Mesendoderm (in vitro differentiated cells): ENCODE results near the gene DNAJB4.

Experiments used
- DNase-seq: peaks from one replicate; pipeline ENCODE4 v3.0.0; 2013
- H2AK5ac ChIP-seq: 2 replicates; pipeline ENCODE4 v1.6.1; 2013; ENCODE audit warnings: low read length, inconsistent platforms
- H2BK120ac ChIP-seq: 2 replicates; pipeline ENCODE4 v1.6.1; 2013; ENCODE audit warnings: low read depth, mild to moderate bottlenecking, low read length, moderate library complexity, mixed read lengths
- H2BK15ac ChIP-seq: replicated peaks from 2 replicates; pipeline ENCODE4 v1.6.1; 2013; ENCODE audit warnings: low read depth, mild to moderate bottlenecking, moderate library complexity
- H2BK5ac ChIP-seq: 2 replicates; pipeline ENCODE4 v1.6.1; 2013; ENCODE audit warnings: low read length, inconsistent platforms
- H3K18ac ChIP-seq: 2 replicates; pipeline ENCODE4 v1.6.1; 2013; ENCODE audit warnings: mild to moderate bottlenecking, low read length, mixed read lengths
- H3K23ac ChIP-seq: one replicate; pipeline ENCODE4 v1.6.1; 2013; ENCODE audit warnings: low read length
- H3K27ac ChIP-seq: 2 replicates; pipeline ENCODE4 v1.5.1; 2013; ENCODE audit warnings: low read depth, mild to moderate bottlenecking, inconsistent platforms, low read length, moderate library complexity
- H3K27me3 ChIP-seq: 2 replicates; pipeline ENCODE4 v1.6.1; 2013; ENCODE audit warnings: low read length, control low read depth, mild to moderate bottlenecking, inconsistent platforms; ENCODE audit not compliant: insufficient read depth, poor library complexity
- H3K36me3 ChIP-seq: 2 replicates; pipeline ENCODE4 v1.6.1; 2013; ENCODE audit warnings: low read length, inconsistent platforms; ENCODE audit not compliant: control insufficient read depth, insufficient read depth
- H3K4ac ChIP-seq: one replicate; pipeline ENCODE4 v1.6.1; 2013; ENCODE audit warnings: low read depth, mild to moderate bottlenecking, low read length, moderate library complexity
- H3K4me1 ChIP-seq: 2 replicates; pipeline ENCODE4 v1.6.1; 2013; ENCODE audit warnings: low read depth, low read length, inconsistent platforms; ENCODE audit not compliant: control insufficient read depth
- H3K4me2 ChIP-seq: 2 replicates; pipeline ENCODE4 v1.6.1; 2013; ENCODE audit warnings: low read length
- H3K4me3 ChIP-seq: 2 replicates; pipeline ENCODE4 v1.5.1; 2013; ENCODE audit warnings: mild to moderate bottlenecking, low read length
- H3K56ac ChIP-seq: one replicate; pipeline ENCODE4 v1.6.1; 2013; ENCODE audit warnings: low read length
- H3K79me1 ChIP-seq: 2 replicates; pipeline ENCODE4 v1.6.1; 2013; ENCODE audit warnings: low read length, inconsistent platforms
- H3K79me2 ChIP-seq: 2 replicates; pipeline ENCODE4 v1.6.1; 2013; ENCODE audit warnings: mild to moderate bottlenecking, low read length; ENCODE audit not compliant: control insufficient read depth, insufficient read depth
- H3K9ac ChIP-seq: 2 replicates; pipeline ENCODE4 v1.6.1; 2013; ENCODE audit warnings: low read length, inconsistent platforms
- H4K5ac ChIP-seq: one replicate; pipeline ENCODE4 v1.6.1; 2013; ENCODE audit warnings: low read length
- H4K8ac ChIP-seq: one replicate; pipeline ENCODE4 v1.6.1; 2013; ENCODE audit warnings: low read depth, mild to moderate bottlenecking, control low read depth, low read length, moderate library complexity
- WGBS: extraction: QIAGEN DNeasy Blood & Tissue Kit; methylation state at CpG from one replicate; pipeline ENCODE4 v1.1.7; 2013; ENCODE audit warnings: low lambda C conversion rate, missing lambda C conversion rate; ENCODE audit not compliant: insufficient coverage; ENCODE audit errors: extremely low coverage; 5-methylcytosine and 5-hydroxymethylcytosine counted together

Gene DNAJB4

GRCh38 chr1:78033797-78034172 is 29.0 kb downstream of the DNAJB4 start:
- Histone ChIP-seq H3K36me3 (no peaks in the 10 kb centered on the region), H3K4me1 (no peaks in the 10 kb centered on the region), H3K4me3 (no peak overlapping the region), H3K79me1 (no peaks in the 10 kb centered on the region), H3K56ac (no peak overlapping the region), H3K18ac (no peak overlapping the region), H3K79me2 (no peaks in the 10 kb centered on the region), H4K5ac (no peak overlapping the region), H3K27ac (no peak overlapping the region), H3K27me3 (no peaks in the 10 kb centered on the region), H2BK15ac (no peak overlapping the region), H3K4ac (no peak overlapping the region), H2BK5ac (no peak overlapping the region), H4K8ac (no peak overlapping the region), H3K9ac (no peak overlapping the region), H2AK5ac (no peak overlapping the region), H3K4me2 (no peak overlapping the region), H2BK120ac (no peak overlapping the region), H3K23ac (no peak overlapping the region)
- DNase-seq = no peak
- no CpG with 5 or more reads among the region's 3 CpGs for WGBS

GRCh38 chr1:78035121-78035520 is 30.4 kb downstream of the DNAJB4 start:
- Histone ChIP-seq H2BK15ac (no peak overlapping the region), H3K18ac (no peak overlapping the region), H4K8ac (no peak overlapping the region), H3K4me1 (no peaks in the 10 kb centered on the region), H3K4ac (no peak overlapping the region), H3K9ac (no peak overlapping the region), H3K4me3 (no peak overlapping the region), H2BK5ac (no peak overlapping the region), H2AK5ac (no peak overlapping the region), H3K79me1 (no peaks in the 10 kb centered on the region), H3K56ac (no peak overlapping the region), H3K23ac (no peak overlapping the region), H4K5ac (no peak overlapping the region), H3K27me3 (no peaks in the 10 kb centered on the region), H3K79me2 (no peaks in the 10 kb centered on the region), H3K36me3 (no peaks in the 10 kb centered on the region), H3K4me2 (no peak overlapping the region), H2BK120ac (no peak overlapping the region), H3K27ac (no peak overlapping the region)
- no peak for DNase-seq
- no CpG with 5 or more reads among the region's 2 CpGs for WGBS

GRCh38 chr1:78036450-78036849 is 31.7 kb downstream of the DNAJB4 start:
- H4K5ac ChIP-seq = no peak overlapping the region
- H3K4me2 ChIP-seq = no peak overlapping the region
- H2BK15ac ChIP-seq = no peak overlapping the region
- H3K36me3 ChIP-seq = no peaks in the 10 kb centered on the region
- H2BK120ac ChIP-seq = no peak overlapping the region
- no peak overlapping the region for H3K27ac ChIP-seq
- no peak for DNase-seq
- H3K23ac ChIP-seq = no peak overlapping the region
- WGBS = no CpG with 5 or more reads among the region's 5 CpGs
- H3K27me3 ChIP-seq = no peaks in the 10 kb centered on the region
- no peak overlapping the region for H2AK5ac ChIP-seq
- no peak overlapping the region for H3K4me3 ChIP-seq
- no peaks in the 10 kb centered on the region for H3K79me1 ChIP-seq
- H3K79me2 ChIP-seq = no peaks in the 10 kb centered on the region
- no peak overlapping the region for H3K56ac ChIP-seq
- no peak overlapping the region for H3K9ac ChIP-seq
- H3K4ac ChIP-seq = no peak overlapping the region
- H2BK5ac ChIP-seq = no peak overlapping the region
- H3K18ac ChIP-seq = no peak overlapping the region
- H3K4me1 ChIP-seq = no peaks in the 10 kb centered on the region
- H4K8ac ChIP-seq = no peak overlapping the region

GRCh38 chr1:78038071-78038470 is 33.3 kb downstream of the DNAJB4 start:
- Histone ChIP-seq H4K8ac (no peak overlapping the region), H3K56ac (no peak overlapping the region), H3K9ac (no peak overlapping the region), H4K5ac (no peak overlapping the region), H3K4me3 (no peak overlapping the region), H3K79me2 (no peaks in the 10 kb centered on the region), H3K36me3 (no peaks in the 10 kb centered on the region), H2BK120ac (no peak overlapping the region), H2BK5ac (no peak overlapping the region), H2AK5ac (no peak overlapping the region), H3K4ac (no peak overlapping the region), H3K18ac (no peak overlapping the region), H3K27me3 (no peaks in the 10 kb centered on the region), H3K27ac (no peak overlapping the region), H3K79me1 (no peaks in the 10 kb centered on the region), H3K23ac (no peak overlapping the region), H3K4me1 (no peaks in the 10 kb centered on the region), H2BK15ac (no peak overlapping the region), H3K4me2 (no peak overlapping the region)
- WGBS = no CpG with 5 or more reads among the region's 2 CpGs
- DNase-seq = no peak

GRCh38 chr1:78038491-78038939 is 33.8 kb downstream of the DNAJB4 start:
- H3K23ac ChIP-seq = no peak overlapping the region
- H3K4ac ChIP-seq = no peak overlapping the region
- H2BK120ac ChIP-seq = no peak overlapping the region
- no peak overlapping the region for H3K56ac ChIP-seq
- no peak overlapping the region for H3K9ac ChIP-seq
- no peak overlapping the region for H3K18ac ChIP-seq
- H3K4me1 ChIP-seq = no peaks in the 10 kb centered on the region
- no peak overlapping the region for H2AK5ac ChIP-seq
- no peak overlapping the region for H4K5ac ChIP-seq
- no peak overlapping the region for H3K4me3 ChIP-seq
- no peaks in the 10 kb centered on the region for H3K79me2 ChIP-seq
- no peak overlapping the region for H3K27ac ChIP-seq
- H3K79me1 ChIP-seq = no peaks in the 10 kb centered on the region
- H3K36me3 ChIP-seq = no peaks in the 10 kb centered on the region
- no peak overlapping the region for H2BK15ac ChIP-seq
- no peak for DNase-seq
- H3K4me2 ChIP-seq = no peak overlapping the region
- H2BK5ac ChIP-seq = no peak overlapping the region
- H4K8ac ChIP-seq = no peak overlapping the region
- no peaks in the 10 kb centered on the region for H3K27me3 ChIP-seq

- no peak overlapping the region for H2BK5ac ChIP-seq
- no peak overlapping the region for H3K9ac ChIP-seq
- peaks cover 5% of the 10 kb centered on the region for H3K27me3 ChIP-seq
- no peaks in the 10 kb centered on the region for H3K36me3 ChIP-seq
- H3K4ac ChIP-seq = no peak overlapping the region
- no peak overlapping the region for H2BK15ac ChIP-seq
- H3K79me2 ChIP-seq = no peaks in the 10 kb centered on the region
- no peaks in the 10 kb centered on the region for H3K4me1 ChIP-seq
- no peak overlapping the region for H2BK120ac ChIP-seq
- no peak overlapping the region for H3K27ac ChIP-seq
- H3K4me2 ChIP-seq = no peak overlapping the region
- no peak overlapping the region for H4K5ac ChIP-seq
- no peak overlapping the region for H3K18ac ChIP-seq
- H3K56ac ChIP-seq = no peak overlapping the region
- no peak overlapping the region for H3K4me3 ChIP-seq
- no peak overlapping the region for H3K23ac ChIP-seq
- H2AK5ac ChIP-seq = no peak overlapping the region
- no peaks in the 10 kb centered on the region for H3K79me1 ChIP-seq
- WGBS = no CpG with 5 or more reads among the region's 3 CpGs
- no peak for DNase-seq
- no peak overlapping the region for H4K8ac ChIP-seq
These were observed 35.8 kb downstream of the DNAJB4 start for GRCh38 chr1:78040484-78041089.
